NCI-H748 (cell line): Measurements from ENCODE around the gene MRPL42.
"Not testable (repeated sequence)": the region's sequence is repeated elsewhere in the genome, so short reads cannot be mapped to it uniquely, and the experiment has no call there.

ENCODE experiments used
- DNase-seq: peaks from one replicate; lab custom pipeline; 2025; ENCODE audit not compliant: unreplicated experiment; lab: John Stamatoyannopoulos, UW

MRPL42 gene

GRCh38 chr12:93443576-93443975 is 23.7 kb upstream of the MRPL42 start:
- no peak for DNase-seq

DNA sequence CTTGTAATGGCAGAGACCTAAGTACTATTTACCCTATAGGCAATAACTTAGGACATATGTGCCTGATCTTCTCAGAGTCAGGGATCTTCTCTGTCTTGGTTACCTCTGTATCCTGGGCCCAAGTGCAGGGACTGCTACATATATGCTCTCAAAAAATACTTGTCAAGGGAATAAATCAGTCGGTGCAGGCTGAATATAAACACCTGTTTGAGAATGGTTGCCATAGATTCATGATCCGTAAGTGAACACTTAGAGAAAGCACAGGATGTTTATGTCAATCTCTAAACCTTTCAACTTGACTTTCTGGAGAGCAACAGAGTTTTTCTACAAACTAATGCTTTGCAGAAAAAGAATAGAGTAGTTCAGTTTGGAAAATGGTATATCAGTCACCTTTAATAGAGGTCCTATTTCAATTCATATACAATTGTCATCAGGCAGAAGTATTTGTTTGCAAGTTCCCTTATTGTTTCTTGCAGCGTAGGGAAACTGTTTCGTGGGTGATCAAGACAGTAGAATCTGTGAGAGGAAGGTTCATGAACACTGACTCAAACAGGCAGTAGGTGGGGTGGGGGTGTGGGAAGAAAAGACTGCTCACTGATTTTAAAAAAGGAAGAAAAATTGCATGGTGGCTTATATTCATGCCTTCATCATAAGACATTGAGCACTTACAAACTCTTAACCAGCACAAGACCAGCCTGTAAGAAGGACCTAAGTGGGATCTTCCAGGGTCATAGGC is 19.6 kb upstream of the MRPL42 start:
- DNase-seq = peak; percentile 5

DNA sequence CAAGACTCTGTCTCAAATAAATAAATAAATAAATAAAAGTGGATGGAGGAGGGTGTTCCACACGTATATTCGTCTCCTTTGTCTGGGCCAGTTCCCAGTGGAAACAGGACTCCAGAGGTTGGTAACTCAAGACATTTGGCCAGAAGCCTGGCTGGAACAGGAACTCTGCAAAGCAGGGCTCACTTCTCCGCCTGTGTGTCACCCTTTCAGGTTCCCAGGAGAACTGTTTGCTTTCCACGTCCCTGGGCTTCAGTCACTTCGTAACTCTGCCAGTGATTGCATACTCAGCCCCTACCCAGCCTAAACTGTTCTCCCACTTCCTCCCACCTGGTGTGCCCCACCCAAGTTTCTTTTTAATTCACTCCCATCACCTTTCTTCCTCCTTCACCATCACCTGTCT is 18.5 kb upstream of the MRPL42 start:
- no peak for DNase-seq

GRCh38 chr12:93449277-93449676 is 18.0 kb upstream of the MRPL42 start:
- no peak for DNase-seq

DNA sequence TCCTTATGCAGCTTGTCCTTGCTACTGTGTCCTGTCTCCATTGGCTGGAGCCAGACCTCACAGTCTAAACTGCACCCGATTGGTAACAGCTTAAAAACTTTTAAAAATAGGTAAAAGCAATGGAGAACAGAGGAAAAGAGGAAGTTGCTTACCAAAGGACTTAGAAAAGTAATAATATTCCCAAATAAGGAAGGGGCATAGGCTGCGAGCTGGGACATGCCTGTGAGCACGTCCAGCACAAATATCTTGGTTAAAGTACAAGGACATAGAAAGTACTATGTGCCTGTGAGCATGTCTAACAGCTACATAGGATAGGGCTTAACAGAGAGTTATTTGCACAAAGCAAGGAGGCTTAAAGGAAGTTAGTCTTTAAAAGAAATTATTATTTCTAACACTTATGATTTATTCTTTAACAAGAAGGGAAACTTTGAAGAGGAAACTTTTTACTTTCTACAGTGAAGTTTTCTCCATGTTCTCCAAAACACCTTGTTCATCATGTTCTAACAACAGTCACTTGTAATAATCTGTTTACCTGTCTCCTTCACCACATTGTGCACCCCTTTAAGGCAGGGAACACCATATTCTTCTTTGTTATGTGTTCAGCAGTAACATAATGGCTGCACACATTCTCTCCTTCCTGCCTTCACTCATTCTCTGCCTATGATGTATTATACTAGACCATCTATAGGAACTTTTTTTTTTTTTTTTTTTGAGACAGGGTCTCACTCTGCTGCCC is 15.7 kb upstream of the MRPL42 start:
- DNase-seq = no peak

DNA sequence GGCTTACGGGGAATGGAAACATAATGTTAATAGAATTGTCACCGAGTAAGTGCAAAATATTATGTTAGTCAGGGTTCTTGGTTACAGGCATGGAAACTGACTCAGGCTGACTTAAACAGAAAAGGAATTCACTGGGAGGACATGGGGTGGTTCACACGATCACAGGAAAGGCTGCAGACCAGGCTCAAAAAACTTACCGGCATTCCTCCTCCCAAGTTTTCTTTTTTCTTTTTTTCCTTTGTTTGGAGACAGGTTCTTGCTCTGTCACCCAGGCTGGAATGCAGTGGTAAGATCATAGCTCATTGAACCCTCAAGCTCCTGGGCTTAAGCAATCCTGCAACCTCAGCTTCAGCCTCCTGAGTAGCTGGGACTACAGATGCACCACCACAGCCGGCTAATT is 13.7 kb upstream of the MRPL42 start:
- DNase-seq = no peak

GRCh38 chr12:93456077-93456476 is 11.2 kb upstream of the MRPL42 start:
- no peak for DNase-seq

- DNase-seq = no peak
Observed at GRCh38 chr12:93459097-93459496, 8.2 kb upstream of the MRPL42 start.

- no peak for DNase-seq
Observed at GRCh38 chr12:93460003-93460402, 7.3 kb upstream of the MRPL42 start.

DNA sequence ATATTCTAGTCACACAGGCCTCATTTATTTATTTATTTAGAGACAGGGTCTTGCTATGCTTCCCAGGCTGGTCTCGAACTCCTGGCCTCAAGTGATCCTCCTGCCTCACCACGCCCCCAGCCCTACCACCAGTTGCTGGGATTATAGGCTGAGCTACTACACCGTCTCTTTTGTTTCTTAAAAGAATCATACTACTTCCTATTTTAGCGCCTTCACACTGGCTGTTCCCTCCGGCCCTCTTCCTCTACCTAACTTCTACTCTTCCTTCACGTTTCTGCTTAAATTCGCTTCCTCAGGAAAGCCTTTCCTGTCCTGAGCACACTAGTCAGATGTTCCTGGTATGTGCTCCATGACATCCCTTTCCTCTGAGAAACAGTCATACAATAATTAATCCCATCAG is 6.4 kb upstream of the MRPL42 start:
- no peak for DNase-seq

- no peak for DNase-seq
Observed at GRCh38 chr12:93461503-93461902, 5.8 kb upstream of the MRPL42 start.

DNA sequence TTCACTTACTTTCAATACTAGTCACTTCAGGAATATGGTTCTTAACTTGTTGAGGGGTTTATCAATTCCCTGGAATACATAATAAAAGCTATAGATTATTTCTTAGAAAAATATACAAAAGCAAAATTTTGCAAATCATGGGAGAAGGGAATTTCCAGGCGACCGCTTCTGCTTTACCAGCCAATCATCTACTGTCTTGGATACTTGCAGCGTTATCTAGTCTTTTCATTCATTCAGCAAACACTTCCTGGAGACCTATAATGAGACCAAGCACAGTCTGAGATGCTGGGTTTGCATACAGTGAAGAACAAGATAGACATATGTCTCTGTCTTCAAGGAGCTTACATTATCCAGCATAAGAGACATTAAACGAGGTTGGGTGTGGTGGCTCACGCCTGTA is 1.5 kb upstream of the MRPL42 start:
- DNase-seq = no peak

- DNase-seq = no peak
Observed at GRCh38 chr12:93466625-93467350, 526 bp upstream of the MRPL42 start.

DNA sequence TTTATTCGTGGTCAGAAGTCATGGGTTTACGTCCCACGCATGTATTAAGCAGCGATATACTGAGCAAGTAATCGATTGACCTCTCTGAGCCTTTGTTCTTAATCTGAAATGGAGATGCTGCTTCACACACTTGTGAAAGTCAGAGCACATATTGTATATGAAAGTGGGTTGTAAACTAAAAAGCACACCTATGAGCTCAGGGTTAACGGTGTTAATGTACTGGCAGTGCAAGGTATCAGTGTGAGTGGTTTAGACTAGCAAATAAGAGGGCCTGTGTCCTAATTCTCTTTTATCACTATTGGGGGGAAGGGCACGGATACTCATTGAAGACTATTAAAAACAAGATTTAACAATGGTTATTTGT is 676 bp downstream of the MRPL42 start:
- DNase-seq = peak; percentile 39

DNA sequence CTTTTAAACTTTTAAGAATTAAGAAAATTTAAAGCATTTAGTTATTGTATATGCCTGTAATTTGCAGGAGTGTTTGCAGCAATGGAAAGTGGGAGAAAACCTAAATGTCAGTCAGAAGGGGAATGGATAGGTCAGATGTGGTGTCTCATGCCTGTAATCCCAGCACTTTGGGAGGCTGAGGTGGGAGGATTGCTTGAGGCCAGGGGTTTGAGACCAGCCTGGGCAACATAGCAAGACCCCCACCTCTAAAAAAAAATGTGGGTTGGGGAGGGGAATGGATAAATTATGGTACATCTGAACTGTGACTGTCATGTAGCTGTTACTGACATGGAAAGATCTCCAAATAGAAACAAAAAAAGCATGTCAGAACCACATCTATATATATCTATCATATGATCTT is 2.1 kb downstream of the MRPL42 start:
- DNase-seq = no peak

GRCh38 chr12:93476555-93476954 is 9.2 kb downstream of the MRPL42 start:
- DNase-seq = no peak

GRCh38 chr12:93482721-93483120 is 15.4 kb downstream of the MRPL42 start:
- no peak for DNase-seq

DNA sequence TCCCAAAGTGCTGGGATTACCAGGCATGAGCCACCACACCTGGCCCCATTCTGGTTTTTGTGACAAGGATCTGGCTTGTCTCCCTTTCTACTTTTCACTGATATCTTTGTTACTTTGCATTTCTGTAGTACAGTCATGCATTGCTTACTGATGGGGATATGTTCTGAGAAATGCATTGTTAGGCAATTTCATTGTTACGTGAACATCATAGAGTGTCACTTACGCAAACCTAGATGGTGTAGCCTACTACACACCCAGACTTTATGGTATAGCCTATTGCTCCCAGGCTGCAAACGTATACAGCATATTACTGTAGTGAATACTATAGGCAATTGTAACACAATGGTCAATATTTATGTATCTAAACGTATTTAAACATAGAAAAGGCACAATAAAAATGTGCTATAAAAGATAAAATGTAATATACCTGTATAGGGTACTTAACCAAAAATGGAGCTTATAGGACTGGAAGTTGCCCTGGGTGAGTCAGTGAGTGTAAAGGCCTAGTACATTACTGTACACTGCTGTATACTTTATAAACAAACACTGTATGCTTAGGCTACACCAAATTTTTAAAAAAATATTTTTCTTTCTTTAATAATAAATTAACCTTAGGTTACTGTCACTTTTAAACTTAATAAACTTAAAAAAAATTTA is 16.0 kb downstream of the MRPL42 start:
- no peak for DNase-seq

- no peak for DNase-seq
Observed at GRCh38 chr12:93484315-93484981, 17.1 kb downstream of the MRPL42 start.

GRCh38 chr12:93492808-93493207 is 25.5 kb downstream of the MRPL42 start:
- DNase-seq = not testable (repeated sequence)

GRCh38 chr12:93494096-93494495 is 26.8 kb downstream of the MRPL42 start:
- DNase-seq = no peak
